AG09309 (cell line): ENCODE measurements around the gene FBXW12.

Experiments
- DNase-seq: peaks from one replicate; pipeline ENCODE4 v3.0.0-alpha.2; 2010; ENCODE audit warnings: low read depth
- H3K4me3 ChIP-seq: 2 replicates; pipeline ENCODE4 v1.5.1; 2011; ENCODE audit warnings: mild to moderate bottlenecking, low read depth, low read length, moderate library complexity; ENCODE audit not compliant: control insufficient read depth
- CTCF ChIP-seq: IDR thresholded peaks from 2 replicates; pipeline ENCODE4 v1.5.1; 2011; ENCODE audit warnings: mild to moderate bottlenecking, low read depth, low read length, inconsistent platforms; ENCODE audit not compliant: insufficient read depth, control insufficient read depth; ENCODE audit errors: missing control alignments

FBXW12 gene

DNA sequence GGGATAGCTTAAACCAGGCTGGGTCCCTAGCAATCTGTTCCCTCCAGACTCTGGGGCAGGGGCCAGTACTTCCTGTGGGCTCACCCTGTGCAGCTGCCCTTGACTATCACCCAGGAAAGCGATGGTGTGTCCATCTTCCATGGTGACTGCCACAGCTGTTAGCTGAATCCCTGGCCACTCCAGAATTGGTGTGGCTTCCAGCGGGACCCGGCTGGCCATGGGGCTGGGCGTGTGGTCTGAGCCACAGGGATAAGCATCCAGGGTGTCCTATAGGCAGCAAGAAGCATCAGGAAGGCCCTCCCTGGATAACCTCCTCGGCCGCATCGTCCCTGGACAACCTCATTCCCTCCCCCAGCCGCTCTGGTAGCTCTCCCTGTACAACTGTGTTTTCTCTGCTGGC lies 50.7 kb downstream of the FBXW12 start:
- no peak for TF ChIP-seq CTCF
- no peak overlapping the region for H3K4me3 ChIP-seq

GRCh38 chr3:48423241-48423882 lies 51.3 kb downstream of the FBXW12 start:
- H3K4me3 ChIP-seq: no peak overlapping the region
- TF ChIP-seq CTCF: no peak
- DNase-seq: no peak

More for the DNA sequence above, 50.7 kb downstream of the FBXW12 start:
- DNase-seq: no peak

GRCh38 chr3:48423883-48424695 lies 52.1 kb downstream of the FBXW12 start:
- no peak overlapping the region for H3K4me3 ChIP-seq
- TF ChIP-seq CTCF: no peak
- no peak for DNase-seq

DNA sequence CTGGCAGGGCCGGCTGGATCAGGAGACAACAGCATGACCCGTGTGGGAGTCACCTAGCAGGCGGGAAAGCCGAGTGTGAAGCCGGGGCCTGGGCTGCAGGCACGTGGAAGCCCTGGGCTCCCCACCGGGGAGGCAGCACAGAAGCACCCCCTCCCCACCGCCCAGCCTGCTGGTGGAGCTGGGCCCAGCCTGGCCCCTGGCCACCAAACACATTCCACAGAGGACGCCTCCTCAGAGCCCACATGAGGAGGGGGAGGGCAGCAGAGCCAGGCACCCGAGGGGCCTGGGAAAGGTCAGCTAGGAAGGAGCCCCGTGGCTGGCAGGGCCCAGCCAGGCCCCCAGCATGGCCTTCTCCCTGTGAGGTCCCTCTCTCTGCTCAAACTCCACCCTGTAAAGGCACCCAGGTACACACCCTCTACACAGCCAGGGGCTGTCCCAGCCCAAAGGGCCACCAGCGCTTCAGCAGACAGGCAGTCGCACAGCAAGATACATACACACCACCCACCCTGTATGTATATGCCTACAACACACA lies 53.3 kb downstream of the FBXW12 start:
- no peak for DNase-seq
- H3K4me3 ChIP-seq: no peak overlapping the region
- no peak for TF ChIP-seq CTCF

DNA sequence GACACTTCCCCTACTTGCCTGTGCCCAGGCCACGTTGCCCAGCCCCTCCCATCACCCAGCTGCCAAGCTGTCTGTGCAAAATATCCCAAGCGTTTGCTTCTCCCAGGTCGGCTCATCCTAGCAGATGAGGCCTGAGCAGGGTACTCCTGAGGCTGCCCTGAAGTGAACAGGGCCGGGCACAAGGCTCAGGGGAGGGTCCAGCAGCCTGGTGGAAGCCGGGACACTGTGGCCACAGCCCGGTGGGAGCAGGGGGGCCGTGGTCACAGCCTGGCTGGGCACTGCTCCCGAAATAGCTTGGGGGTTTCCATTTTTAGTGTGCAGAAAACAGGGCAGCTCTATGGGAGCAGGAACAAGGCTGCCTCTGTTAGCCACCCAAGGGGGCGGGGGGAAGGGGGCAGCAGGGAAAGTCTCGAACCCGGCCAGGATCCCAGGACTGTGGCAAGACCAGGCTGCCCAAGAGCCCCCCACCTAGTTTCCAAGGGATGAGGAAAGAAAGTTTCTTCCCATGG lies 54.4 kb downstream of the FBXW12 start:
- no peak for TF ChIP-seq CTCF
- no peak overlapping the region for H3K4me3 ChIP-seq
- no peak for DNase-seq

GRCh38 chr3:48426944-48427629 lies 55.1 kb downstream of the FBXW12 start:
- no peak for TF ChIP-seq CTCF
- H3K4me3 ChIP-seq: no peak overlapping the region
- DNase-seq: no peak
